DMS53 (cell line): ENCODE data around the gene ARHGEF26.

Experiments used
- DNase-seq: peaks from one replicate; lab custom pipeline; 2025; lab: John Stamatoyannopoulos, UW

ARHGEF26 gene

DNA sequence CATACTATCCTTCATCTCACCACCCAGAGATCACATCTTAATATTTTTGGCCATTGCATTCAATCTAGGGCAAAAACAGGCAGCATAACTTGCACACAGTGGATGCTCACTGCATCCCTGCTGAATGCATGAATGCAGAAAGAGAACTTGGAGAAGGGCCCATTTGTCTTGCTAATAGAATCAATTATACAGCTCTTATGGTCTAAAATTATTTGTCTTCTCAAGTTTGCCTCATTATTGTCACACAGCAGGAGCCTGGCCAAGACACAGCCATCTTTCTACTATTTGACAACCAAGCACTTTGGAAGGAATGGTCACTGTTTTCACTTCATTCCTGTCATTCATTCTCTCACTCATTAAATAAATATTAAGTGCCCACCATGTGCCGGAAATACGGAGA, 1.2 kb upstream of the ARHGEF26 start:
- DNase-seq: no peak

GRCh38 chr3:154121701-154122551, 736 bp downstream of the ARHGEF26 start:
- peak; percentile 63 for DNase-seq

GRCh38 chr3:154122552-154122911, 1.3 kb downstream of the ARHGEF26 start:
- no peak for DNase-seq

- DNase-seq: peak; percentile 33
Observed at GRCh38 chr3:154122912-154123559, 1.8 kb downstream of the ARHGEF26 start.

- no peak for DNase-seq
Observed at GRCh38 chr3:154123906-154124305, 2.7 kb downstream of the ARHGEF26 start.

DNA sequence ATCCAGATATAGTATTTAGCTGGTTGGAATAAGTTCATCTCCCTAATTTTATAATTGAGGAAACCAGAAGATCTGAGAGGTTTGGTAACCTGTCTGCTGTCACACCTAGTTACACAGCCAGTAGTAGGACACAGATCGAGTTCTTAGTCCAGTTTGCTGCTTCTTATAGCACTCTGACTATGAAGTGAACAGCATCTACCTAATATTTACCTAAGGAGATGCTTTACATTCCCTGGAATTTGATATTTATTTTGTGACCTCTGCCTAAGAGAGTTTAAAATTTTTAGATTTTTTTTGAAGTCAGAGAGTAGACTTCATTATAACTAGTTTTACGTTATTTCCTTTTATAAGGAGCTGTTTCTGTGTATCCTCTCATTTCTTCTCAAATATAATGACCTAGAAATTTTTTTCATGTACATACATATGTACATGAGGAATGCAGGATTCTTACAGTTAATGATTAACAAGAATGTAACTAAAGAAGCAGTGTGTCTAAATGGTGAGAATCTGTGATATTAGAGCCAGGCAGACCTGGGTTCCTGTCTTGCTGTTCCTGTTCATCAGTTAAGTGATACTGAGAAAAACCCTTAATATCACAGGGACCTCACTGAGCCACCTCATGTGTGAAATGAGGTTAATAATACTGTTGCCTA, 4.3 kb downstream of the ARHGEF26 start:
- peak; percentile 75 for DNase-seq

- DNase-seq: no peak
Observed at GRCh38 chr3:154126651-154127050, 5.5 kb downstream of the ARHGEF26 start.

DNA sequence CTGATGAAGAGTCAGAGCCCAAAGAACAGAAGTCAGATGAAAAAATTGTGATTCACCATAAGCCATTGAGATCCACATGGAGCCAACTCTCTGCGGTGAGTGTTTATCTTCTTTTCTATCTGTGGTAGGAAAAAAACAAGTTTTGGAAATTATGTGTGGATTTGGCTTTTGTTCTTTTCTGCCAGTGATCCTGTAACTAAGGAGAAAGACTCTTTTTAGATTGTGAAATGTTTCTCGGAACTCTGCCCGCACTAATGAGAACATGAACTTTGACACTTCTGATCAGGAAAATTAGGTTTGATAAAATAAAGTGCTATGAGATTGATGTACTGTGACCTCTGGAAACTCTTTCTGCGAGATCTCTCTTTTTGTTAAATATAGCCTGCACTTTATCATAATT, 8.4 kb downstream of the ARHGEF26 start:
- no peak for DNase-seq

DNA sequence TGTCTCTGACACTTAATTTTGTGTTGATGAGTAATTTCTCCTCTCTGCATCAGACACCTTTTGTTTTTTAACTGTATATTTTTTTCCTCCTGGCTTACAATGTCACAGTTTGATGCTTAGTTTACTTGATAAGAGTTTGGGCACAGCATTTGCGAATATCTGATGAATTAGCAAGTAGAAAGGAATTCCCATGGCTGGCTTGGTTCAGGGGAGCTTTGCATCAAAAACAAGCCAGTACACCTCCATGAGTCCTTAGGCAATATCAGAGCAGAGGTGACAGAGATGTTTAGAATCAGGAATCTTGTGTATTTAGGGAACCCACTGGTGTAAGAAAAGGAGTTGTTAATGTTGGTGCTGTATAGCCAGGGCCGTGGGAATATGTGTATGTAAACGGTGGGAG, 9.3 kb downstream of the ARHGEF26 start:
- DNase-seq: no peak

- no peak for DNase-seq
Observed at GRCh38 chr3:154131830-154132229, 10.6 kb downstream of the ARHGEF26 start.

- no peak for DNase-seq
Observed at GRCh38 chr3:154132777-154133375, 11.7 kb downstream of the ARHGEF26 start.

GRCh38 chr3:154135511-154136173, 14.5 kb downstream of the ARHGEF26 start:
- no peak for DNase-seq

GRCh38 chr3:154137036-154137435, 15.8 kb downstream of the ARHGEF26 start:
- no peak for DNase-seq

- DNase-seq: peak; percentile 68
Observed at GRCh38 chr3:154139996-154140436, 18.8 kb downstream of the ARHGEF26 start.

- no peak for DNase-seq
Observed at GRCh38 chr3:154142608-154143007, 21.4 kb downstream of the ARHGEF26 start.

DNA sequence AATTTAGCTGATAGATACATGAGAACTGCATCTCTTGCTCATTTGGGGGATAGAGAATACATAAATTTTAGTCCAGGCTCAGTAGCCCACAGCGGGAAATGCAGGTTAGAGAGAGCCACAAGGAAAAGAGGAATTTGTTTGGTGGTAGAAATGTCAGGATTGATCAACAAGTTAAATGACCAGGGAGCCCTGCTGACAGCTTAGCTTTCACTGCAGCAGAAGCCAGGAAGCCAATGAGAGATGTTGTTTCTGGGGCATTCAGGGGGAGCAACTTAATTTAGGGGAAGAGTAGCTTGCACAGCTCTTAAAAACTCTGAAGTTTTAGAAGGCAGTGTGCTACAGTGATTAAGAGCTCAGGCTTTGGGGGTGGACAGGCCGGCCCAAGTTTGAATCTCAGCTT, 22.7 kb downstream of the ARHGEF26 start:
- no peak for DNase-seq

- DNase-seq: peak; percentile 19
Observed at GRCh38 chr3:154144825-154145465, 23.8 kb downstream of the ARHGEF26 start.

GRCh38 chr3:154148541-154148940, 27.4 kb downstream of the ARHGEF26 start:
- DNase-seq: no peak

GRCh38 chr3:154149286-154149685, 28.1 kb downstream of the ARHGEF26 start:
- no peak for DNase-seq

DNA sequence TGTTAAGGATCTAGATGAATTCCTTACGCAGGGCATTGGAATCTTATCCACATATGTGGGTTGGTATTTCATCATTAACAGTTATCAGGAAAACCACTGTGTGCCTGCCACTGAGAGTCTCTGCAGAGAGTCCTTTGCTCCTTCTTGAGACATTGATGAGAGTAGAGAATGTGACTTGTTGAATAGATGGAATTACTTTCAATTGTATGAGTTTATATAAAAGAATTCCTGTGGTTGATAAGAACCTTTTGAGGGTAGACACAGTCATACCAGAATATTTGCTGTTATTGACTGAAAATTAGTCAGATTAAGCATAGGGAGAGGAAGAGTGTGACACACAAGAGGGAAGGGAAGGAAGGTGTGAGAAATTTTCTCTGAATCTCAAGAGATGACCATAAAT, 30.8 kb downstream of the ARHGEF26 start:
- no peak for DNase-seq

GRCh38 chr3:154152741-154153140, 31.6 kb downstream of the ARHGEF26 start:
- DNase-seq: no peak

DNA sequence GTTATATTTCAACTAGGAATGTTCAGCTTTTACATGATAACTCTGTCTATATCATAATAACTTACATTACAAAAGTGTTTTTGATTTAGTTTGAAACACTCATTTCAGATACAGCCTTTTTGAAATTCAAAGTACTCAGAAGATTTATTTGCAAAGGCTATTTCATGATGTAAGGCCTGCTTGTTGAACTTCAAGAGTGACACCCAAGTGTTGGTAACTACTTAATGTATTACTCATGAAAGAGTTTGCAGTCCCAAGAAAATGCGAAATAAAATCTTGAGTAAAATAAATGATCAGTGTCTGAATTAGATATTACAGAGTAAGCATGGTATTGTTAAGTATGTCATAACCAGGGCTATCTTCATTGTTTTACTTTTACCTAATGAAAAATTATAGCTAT, 35.3 kb downstream of the ARHGEF26 start:
- DNase-seq: no peak
